H1 (cell line): ENCODE data around the gene KIFBP. TPM values are rescaled to one million over a fixed set of nuclear protein-coding genes. Genes with fewer than 3 reads are reported as not detected.

Experiments used
- CTCF ChIA-PET: fragments of 300-600 bp; sonication (Branson Sonifier 250); formaldehyde crosslinking; loops from one replicate; lab custom pipeline; 2021; ENCODE audit not compliant: partially characterized antibody; lab: Charles Lee
- POLR2A ChIA-PET: fragments of 300-600 bp; sonication (Branson Sonifier 250); formaldehyde crosslinking; loops from one replicate; lab custom pipeline; 2021; ENCODE audit warnings: inconsistent platforms; ENCODE audit not compliant: partially characterized antibody; lab: Charles Lee
- DNase-seq, 2 experiments: peaks; one replicate each; pipeline versions ENCODE4 v3.0.0 to v3.0.0-alpha.2; 2010 to 2022; ENCODE audit warnings: low spot score in 2 of 2, low read depth in 1 of 2, mixed read lengths in 1 of 2
- FAIRE-seq: peaks from 2 replicates; lab custom pipeline; 2011; peaks lifted over from hg19 to GRCh38; lab: Jason Lieb, UNC
- H2AFZ ChIP-seq: 2 replicates; pipeline ENCODE4 v1.8.1; 2012; ENCODE audit warnings: low read length, inconsistent platforms
- H2AK5ac ChIP-seq: 2 replicates; pipeline ENCODE4 v1.6.1; 2013; ENCODE audit warnings: low read depth, low read length
- H2BK120ac ChIP-seq: replicated peaks from 2 replicates; pipeline ENCODE3; 2013; ENCODE audit warnings: low read depth, low read length, inconsistent platforms
- H2BK12ac ChIP-seq: 2 replicates; pipeline ENCODE4 v1.6.1; 2013; ENCODE audit warnings: low read depth, low read length
- H2BK15ac ChIP-seq: 2 replicates; pipeline ENCODE4 v1.6.1; 2013; ENCODE audit warnings: low read length
- H2BK20ac ChIP-seq: 2 replicates; pipeline ENCODE4 v1.6.1; 2013; ENCODE audit warnings: low read length
- H2BK5ac ChIP-seq: 2 replicates; pipeline ENCODE4 v1.6.1; 2013; ENCODE audit warnings: low read depth, low read length
- H3K14ac ChIP-seq: 2 replicates; pipeline ENCODE4 v1.6.1; 2013; ENCODE audit warnings: inconsistent platforms; ENCODE audit not compliant: insufficient read length
- H3K18ac ChIP-seq: 2 replicates; pipeline ENCODE4 v1.6.1; 2013; ENCODE audit warnings: low read length; ENCODE audit errors: extremely low read depth
- H3K23ac ChIP-seq: 2 replicates; pipeline ENCODE4 v1.6.1; 2013; ENCODE audit warnings: inconsistent platforms; ENCODE audit not compliant: insufficient read length
- H3K23me2 ChIP-seq: 2 replicates; pipeline ENCODE4 v1.6.1; 2013; ENCODE audit warnings: low read depth, low read length
- H3K27ac ChIP-seq: 2 replicates; pipeline ENCODE4 v1.6.1; 2011; ENCODE audit warnings: low read depth, low read length, inconsistent platforms
- H3K27me3 ChIP-seq, 4 experiments: replicated peaks in 1 of 4; 1 replicate in 1 of 4; 2 replicates in 3 of 4; pipeline versions ENCODE4 v1.6.1 to v1.8.1; 2011 to 2013; ENCODE audit warnings: low read length in 3 of 4, mild to moderate bottlenecking in 3 of 4, inconsistent platforms in 2 of 4, mixed read lengths in 2 of 4, moderate library complexity in 1 of 4; ENCODE audit not compliant: control insufficient read depth in 3 of 4, insufficient read depth in 3 of 4; ENCODE audit errors: extremely low read depth in 1 of 4
- H3K36me3 ChIP-seq, 4 experiments: 2 replicates each; pipeline versions ENCODE4 v1.6.1 to v1.8.1; 2011 to 2013; ENCODE audit warnings: mild to moderate bottlenecking in 4 of 4, low read length in 3 of 4, moderate library complexity in 2 of 4, control low read depth in 1 of 4, inconsistent platforms in 1 of 4; ENCODE audit not compliant: insufficient read depth in 4 of 4, control insufficient read depth in 2 of 4
- H3K4ac ChIP-seq: replicated peaks from 2 replicates; pipeline ENCODE3; 2013; ENCODE audit warnings: low read length, low read depth, mixed read lengths, inconsistent platforms; ENCODE audit not compliant: insufficient read length
- H3K4me1 ChIP-seq, 4 experiments: replicated peaks in 1 of 4; 1 replicate in 1 of 4; 2 replicates in 3 of 4; pipeline versions ENCODE4 v1.6.1 to v1.8.1; 2011 to 2013; ENCODE audit warnings: low read length in 3 of 4, inconsistent platforms in 2 of 4, mixed read lengths in 1 of 4; ENCODE audit not compliant: insufficient read depth in 4 of 4, control insufficient read depth in 3 of 4
- H3K4me2 ChIP-seq, 2 experiments: 2 replicates each; pipeline versions ENCODE4 v1.6.1 to v1.8.1; 2011 to 2013; ENCODE audit warnings: low read depth in 2 of 2, low read length in 2 of 2, control low read depth in 1 of 2, inconsistent platforms in 1 of 2, mild to moderate bottlenecking in 1 of 2; ENCODE audit not compliant: insufficient read depth in 1 of 2
- H3K4me3 ChIP-seq, 4 experiments: fragments of 200-600, 300-600 bp in 1 of 4; sonication (generic), shearing (Covaris generic), sonication (Bioruptor Twin) in 1 of 4; 2 replicates each; pipeline versions ENCODE4 v1.5.1 to v1.8.1; 2011 to 2016; ENCODE audit warnings: low read length in 4 of 4, low read depth in 3 of 4, control low read depth in 2 of 4, inconsistent platforms in 2 of 4, mild to moderate bottlenecking in 2 of 4, mixed read lengths in 1 of 4, moderate library complexity in 1 of 4; ENCODE audit not compliant: insufficient read depth in 2 of 4; ENCODE audit errors: extremely low read depth in 1 of 4
- H3K56ac ChIP-seq: replicated peaks from 2 replicates; pipeline ENCODE3; 2013; ENCODE audit warnings: low read depth, mild to moderate bottlenecking, mixed read lengths, low read length, inconsistent platforms; ENCODE audit not compliant: insufficient read length
- H3K79me1 ChIP-seq: 2 replicates; pipeline ENCODE4 v1.6.1; 2013; ENCODE audit warnings: low read depth, low read length, control low read depth
- H3K79me2 ChIP-seq, 2 experiments: 2 replicates each; pipeline versions ENCODE4 v1.6.1 to v1.8.1; 2012 to 2013; ENCODE audit warnings: low read length in 2 of 2, mild to moderate bottlenecking in 2 of 2, inconsistent platforms in 1 of 2; ENCODE audit not compliant: insufficient read depth in 2 of 2, control insufficient read depth in 1 of 2
- H3K9ac ChIP-seq, 4 experiments: replicated peaks in 1 of 4; 1 replicate in 1 of 4; 2 replicates in 3 of 4; pipeline versions ENCODE4 v1.6.1 to v1.8.1; 2011 to 2013; ENCODE audit warnings: low read depth in 3 of 4, low read length in 3 of 4, control low read depth in 2 of 4, mild to moderate bottlenecking in 2 of 4, moderate library complexity in 2 of 4, inconsistent platforms in 1 of 4; ENCODE audit errors: extremely low read depth in 1 of 4
- H3K9me3 ChIP-seq, 2 experiments: 2 replicates each; pipeline versions ENCODE4 v1.6.1 to v1.8.1; 2012 to 2013; ENCODE audit warnings: mild to moderate bottlenecking in 2 of 2, moderate library complexity in 2 of 2, control low read depth in 1 of 2, inconsistent platforms in 1 of 2, low read depth in 1 of 2, low read length in 1 of 2, mixed read lengths in 1 of 2; ENCODE audit not compliant: insufficient read depth in 2 of 2
- H4K20me1 ChIP-seq, 2 experiments: replicated peaks in 1 of 2; 2 replicates each; pipeline versions ENCODE3 to v1.8.1; 2011 to 2013; ENCODE audit warnings: inconsistent platforms in 2 of 2, low read length in 2 of 2, mild to moderate bottlenecking in 1 of 2; ENCODE audit not compliant: insufficient read depth in 2 of 2, control insufficient read depth in 1 of 2
- H4K5ac ChIP-seq: 2 replicates; pipeline ENCODE4 v1.6.1; 2013; ENCODE audit warnings: low read length, low read depth, mixed read lengths, inconsistent platforms; ENCODE audit not compliant: insufficient read length
- H4K8ac ChIP-seq: 2 replicates; pipeline ENCODE4 v1.8.0; 2013; ENCODE audit warnings: mild to moderate bottlenecking, moderate library complexity, low read length, inconsistent platforms; ENCODE audit not compliant: insufficient read depth; ENCODE audit errors: extremely low read depth
- H4K91ac ChIP-seq: replicated peaks from 2 replicates; pipeline ENCODE3; 2013; ENCODE audit warnings: low read length, mixed read lengths, inconsistent platforms; ENCODE audit not compliant: insufficient read length
- BCL11A ChIP-seq, 2 experiments: IDR thresholded peaks; one replicate each; pipeline ENCODE4 v1.6.1; 2011; ENCODE audit warnings: low read depth in 2 of 2, low read length in 2 of 2, mild to moderate bottlenecking in 2 of 2
- CBX8 ChIP-seq: fragments of 300-800, 300-1000 bp; sonication (generic); IDR thresholded peaks from 2 replicates; pipeline ENCODE4 v1.7.1; 2016; ENCODE audit warnings: low read depth, low read length, borderline replicate concordance
- CHD1 ChIP-seq: IDR thresholded peaks from 2 replicates; pipeline ENCODE4 v1.6.1; 2012; ENCODE audit warnings: low read depth, low read length, improper control_type of control experiment
- CREB1 ChIP-seq: IDR thresholded peaks from 2 replicates; pipeline ENCODE4 v1.6.1; 2012; ENCODE audit warnings: inconsistent platforms
- JUN ChIP-seq: IDR thresholded peaks from 2 replicates; pipeline ENCODE4 v1.6.1; 2011; ENCODE audit warnings: low read depth, mild to moderate bottlenecking, improper control_type of control experiment, low read length
- RAD21 ChIP-seq, 2 experiments: IDR thresholded peaks in 1 of 2; conservative IDR thresholded peaks in 1 of 2; 2 replicates each; pipeline ENCODE4 v1.6.1; 2011; ENCODE audit warnings: low read depth in 2 of 2, low read length in 2 of 2, improper control_type of control experiment in 1 of 2, inconsistent platforms in 1 of 2, mild to moderate bottlenecking in 1 of 2, moderate library complexity in 1 of 2
- RFX5 ChIP-seq: IDR thresholded peaks from 2 replicates; pipeline ENCODE4 v1.6.1; 2011; ENCODE audit warnings: low read depth, low read length, improper control_type of control experiment, borderline replicate concordance
- SP2 ChIP-seq: IDR thresholded peaks from 2 replicates; pipeline ENCODE4 v1.6.1; 2012; ENCODE audit warnings: mild to moderate bottlenecking, low read length, inconsistent platforms
- TBP ChIP-seq: IDR thresholded peaks from 2 replicates; pipeline ENCODE4 v1.6.1; 2011; ENCODE audit warnings: low read depth, low read length, improper control_type of control experiment
- WGBS, 2 experiments: shearing (Covaris generic) in 1 of 2; methylation state at CpG; one replicate each; pipeline versions ENCODE4 v1.1.6 to v1.1.7; 2013 to 2015; ENCODE audit warnings: low lambda C conversion rate in 2 of 2, mixed read lengths in 2 of 2, inconsistent platforms in 1 of 2, low coverage in 1 of 2, missing lambda C conversion rate in 1 of 2; ENCODE audit not compliant: insufficient replicate concordance in 2 of 2, insufficient coverage in 1 of 2, insufficient read length in 1 of 2; ENCODE audit errors: extremely low coverage in 1 of 2, missing lambda C conversion rate in 1 of 2; 5-methylcytosine and 5-hydroxymethylcytosine counted together
- polyA plus RNA-seq, 7 experiments: library from polyadenylated mRNA; depleted of rRNA in 3 of 7; stranded (reverse) in 5 of 7; unstranded in 2 of 7; fragments of >200 nt in 5 of 7; fragments of 200-250 nt in 2 of 7; gene quantifications; 1 replicate in 5 of 7; 2 replicates in 1 of 7; 4 replicates in 1 of 7; pipeline versions ENCODE4 v1.2.1 to v1.2.3, GENCODE V29; 2011 to 2013; ENCODE audit warnings: missing spikeins in 2 of 7, mixed read lengths in 2 of 7
- total RNA-seq: library from RNA; stranded (reverse); fragmentation: NEBNext Ultra II Directional; extraction: Animal tissue kit (Norgen Biotek cat#: 25700); gene quantifications from 2 replicates; pipeline ENCODE4 v1.2.1, GENCODE V29; 2021

KIFBP gene
- total and polyA plus RNA-seq, 2 of the 8 experiments (the other 6 are each of a cell fraction or from before 2014, with no cell fraction given): 17.3 to 34.6 TPM

DNA sequence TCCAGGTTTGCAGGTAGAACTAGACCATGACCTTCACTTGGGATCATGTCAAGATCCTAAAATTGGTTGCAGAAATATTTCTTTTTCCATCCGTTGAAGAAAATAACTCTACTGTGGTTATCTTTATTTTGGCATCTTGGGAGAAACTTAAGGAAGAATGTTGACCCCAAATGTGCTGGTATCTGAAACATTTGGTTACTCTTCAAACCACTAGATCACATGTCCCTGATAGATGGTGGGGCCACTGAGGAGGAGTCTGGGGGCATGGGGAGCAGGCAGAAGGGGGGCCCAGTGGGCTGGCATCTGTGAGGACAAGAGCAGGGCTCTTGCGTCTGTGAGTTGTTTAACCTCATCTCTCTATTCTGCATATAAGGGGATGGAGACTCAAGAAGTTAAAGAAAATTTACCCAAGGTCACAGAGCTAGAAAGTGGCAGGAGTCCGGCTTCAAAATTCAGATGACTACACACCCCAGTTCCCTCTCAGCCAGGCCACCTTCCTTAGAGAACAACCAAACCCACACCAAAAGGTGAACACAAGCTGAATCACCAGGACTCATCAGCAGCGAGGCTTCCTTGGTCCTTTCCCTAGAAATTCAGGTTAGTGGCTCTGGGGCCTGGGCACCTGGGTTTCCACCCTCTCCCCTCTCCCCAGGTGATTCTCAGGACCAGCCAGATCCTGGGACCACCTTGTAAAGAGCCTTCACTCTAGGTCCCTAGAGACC, 58.7 kb downstream of the KIFBP start:
- no peak overlapping the region for H3K14ac ChIP-seq
- 0 out of 2 replicates have a peak overlapping the region, but pooled peaks have one; percentile 3 for H2BK12ac ChIP-seq
- peaks cover 0 to 4% (median 2%) of the 10 kb centered on the region in 4 experiments; a peak in 3 of 7 replicates for H3K4me1 ChIP-seq
- no peaks in the 10 kb centered on the region for H3K27me3 ChIP-seq
- 89% methylated on average over 4 of the region's 4 CpGs; no CpG with 5 or more reads in 1 of the 2 experiments for WGBS, 2 experiments
- H3K9me3 ChIP-seq: no peaks in the 10 kb centered on the region
- POLR2A ChIA-PET: no interaction called here
- DNase-seq (no peak), FAIRE-seq (no peak)
- H4K20me1 ChIP-seq: no peaks in the 10 kb centered on the region
- no peaks in the 10 kb centered on the region for H3K79me1 ChIP-seq
- H4K8ac ChIP-seq: no peak overlapping the region
- TF ChIP-seq CREB1: no peak
- TF ChIP-seq RAD21 (IDR thresholded peaks at IDR 0.05 in 1 of 2, conservative IDR thresholded peaks at IDR 0.05 in 1 of 2; ENCODE audit: low read depth in 2 of 2, low read length in 2 of 2): no peak
- no peak for TF ChIP-seq RFX5
- no peak for TF ChIP-seq CHD1
- no peak for TF ChIP-seq SP2
- no peak for TF ChIP-seq CBX8
- no peak for TF ChIP-seq BCL11A (IDR thresholded peaks at IDR 0.05; ENCODE audit: low read depth in 2 of 2, low read length in 2 of 2)
- no peak for TF ChIP-seq JUN
- no peak for TF ChIP-seq TBP
- H3K79me2 ChIP-seq: no peaks in the 10 kb centered on the region
- CTCF ChIA-PET: interaction anchor here (0.6 to 2.1 kb wide), 2 partner anchors 47 kb away, joined by 3 to 5 read pairs; no protein-coding TSS in a partner anchor
- H3K27ac ChIP-seq: no peak overlapping the region
- no peak overlapping the region for H4K91ac ChIP-seq
- no peak overlapping the region for H3K18ac ChIP-seq
- H2BK5ac ChIP-seq: no peak overlapping the region
- H3K36me3 ChIP-seq: no peaks in the 10 kb centered on the region
- no peak overlapping the region for H3K9ac ChIP-seq
- no peak overlapping the region for H2AFZ ChIP-seq
- no peak overlapping the region for H3K4ac ChIP-seq
- H3K56ac ChIP-seq: no peak overlapping the region
- H2AK5ac ChIP-seq: no peak overlapping the region
- H4K5ac ChIP-seq: no peak overlapping the region
- H2BK15ac ChIP-seq: no peak overlapping the region
- no peak overlapping the region for H3K4me2 ChIP-seq
- H3K4me3 ChIP-seq: no peak overlapping the region
- no peak overlapping the region for H2BK120ac ChIP-seq
- H3K23ac ChIP-seq: no peak overlapping the region
- no peaks in the 10 kb centered on the region; the same call in 1 of the 2 replicates for H3K23me2 ChIP-seq
- no peak overlapping the region for H2BK20ac ChIP-seq
